HL-60 (cell line): ENCODE results near the gene MTCH1.

Experiments
- DNase-seq, 2 experiments: peaks; one replicate each; pipeline ENCODE4 v3.0.0-alpha.2; 2010 to 2020; ENCODE audit warnings: low read depth in 1 of 2, low spot score in 1 of 2
- H3K27ac ChIP-seq: fragments of 250-450 bp; sonication (Bioruptor Pico); replicated peaks from 2 replicates; pipeline ENCODE4 v1.5.1; 2020; ENCODE audit warnings: mild to moderate bottlenecking, moderate library complexity
- H3K27me3 ChIP-seq: fragments of 250-450 bp; sonication (Bioruptor Pico); 2 replicates; pipeline ENCODE4 v1.5.1; 2021; ENCODE audit warnings: mild to moderate bottlenecking, moderate library complexity; ENCODE audit not compliant: insufficient read depth, poor library complexity, severe bottlenecking
- H3K4me3 ChIP-seq: replicated peaks from 2 replicates; pipeline ENCODE4 v1.5.1; 2011; ENCODE audit warnings: mild to moderate bottlenecking, control low read depth, low read length; ENCODE audit not compliant: insufficient read depth
- GABPA ChIP-seq: IDR thresholded peaks from 2 replicates; pipeline ENCODE4 v1.6.1; 2012; ENCODE audit warnings: low read depth
- POLR2AphosphoS5 ChIP-seq: IDR thresholded peaks from 2 replicates; pipeline ENCODE4 v1.6.1; 2012; ENCODE audit warnings: low read depth
- REST ChIP-seq: IDR thresholded peaks from 2 replicates; pipeline ENCODE4 v1.6.1; 2012; ENCODE audit warnings: low read depth; ENCODE audit not compliant: insufficient replicate concordance
- SPI1 ChIP-seq: IDR thresholded peaks from 2 replicates; pipeline ENCODE4 v1.6.1; 2012; ENCODE audit warnings: low read depth, mild to moderate bottlenecking, borderline replicate concordance
- TF ChIP-seq, protein P1 (sequence below): IDR thresholded peaks from one replicate; pipeline ENCODE4 v1.5.1; 2011; ENCODE audit warnings: low read length, control low read depth, inconsistent platforms; ENCODE audit not compliant: insufficient read depth

The MTCH1 gene

GRCh38 chr6:36929152-36929551 is 56.8 kb downstream of the MTCH1 start:
- Histone ChIP-seq H3K27ac (no peak overlapping the region), H3K27me3 (no peaks in the 10 kb centered on the region), H3K4me3 (no peak overlapping the region)
- no peak for DNase-seq
- TF ChIP-seq, protein P1, sequence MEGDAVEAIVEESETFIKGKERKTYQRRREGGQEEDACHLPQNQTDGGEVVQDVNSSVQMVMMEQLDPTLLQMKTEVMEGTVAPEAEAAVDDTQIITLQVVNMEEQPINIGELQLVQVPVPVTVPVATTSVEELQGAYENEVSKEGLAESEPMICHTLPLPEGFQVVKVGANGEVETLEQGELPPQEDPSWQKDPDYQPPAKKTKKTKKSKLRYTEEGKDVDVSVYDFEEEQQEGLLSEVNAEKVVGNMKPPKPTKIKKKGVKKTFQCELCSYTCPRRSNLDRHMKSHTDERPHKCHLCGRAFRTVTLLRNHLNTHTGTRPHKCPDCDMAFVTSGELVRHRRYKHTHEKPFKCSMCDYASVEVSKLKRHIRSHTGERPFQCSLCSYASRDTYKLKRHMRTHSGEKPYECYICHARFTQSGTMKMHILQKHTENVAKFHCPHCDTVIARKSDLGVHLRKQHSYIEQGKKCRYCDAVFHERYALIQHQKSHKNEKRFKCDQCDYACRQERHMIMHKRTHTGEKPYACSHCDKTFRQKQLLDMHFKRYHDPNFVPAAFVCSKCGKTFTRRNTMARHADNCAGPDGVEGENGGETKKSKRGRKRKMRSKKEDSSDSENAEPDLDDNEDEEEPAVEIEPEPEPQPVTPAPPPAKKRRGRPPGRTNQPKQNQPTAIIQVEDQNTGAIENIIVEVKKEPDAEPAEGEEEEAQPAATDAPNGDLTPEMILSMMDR = no peak
- TF ChIP-seq POLR2AphosphoS5 (no peak), GABPA (no peak), SPI1 (no peak), REST (no peak)

DNA sequence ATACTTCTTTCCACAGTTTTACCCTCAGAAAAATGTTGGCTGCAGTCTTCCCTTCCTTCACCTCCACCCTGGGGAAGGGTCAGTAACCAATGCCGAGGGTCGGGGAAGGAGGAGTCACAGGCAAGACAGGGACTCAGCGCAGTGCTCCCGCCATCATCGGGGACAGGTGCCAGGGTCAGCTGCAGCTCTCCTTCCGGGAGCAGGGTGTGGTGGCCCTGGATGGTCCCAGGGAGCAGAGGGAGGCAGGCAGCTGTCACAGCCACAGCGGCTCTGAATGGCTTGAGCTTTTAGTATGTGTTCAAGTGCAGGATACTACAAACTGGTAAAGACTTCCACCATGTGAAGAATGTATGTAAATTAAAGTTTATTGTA is 57.5 kb downstream of the MTCH1 start:
- TF ChIP-seq GABPA (no peak), REST (no peak), POLR2AphosphoS5 (no peak), SPI1 (no peak)
- TF ChIP-seq, protein P1 = no peak
- H3K4me3 ChIP-seq = no peak overlapping the region
- DNase-seq = no peak
- no peaks in the 10 kb centered on the region for H3K27me3 ChIP-seq
- no peak overlapping the region for H3K27ac ChIP-seq

- no peak overlapping the region for H3K4me3 ChIP-seq
- DNase-seq = no peak
- H3K27ac ChIP-seq = no peak overlapping the region
- H3K27me3 ChIP-seq = no peaks in the 10 kb centered on the region
- TF ChIP-seq SPI1 (no peak), REST (no peak), GABPA (no peak), POLR2AphosphoS5 (no peak)
- TF ChIP-seq, protein P1 = no peak
Measured at GRCh38 chr6:36927691-36928546, 58.1 kb downstream of the MTCH1 start.
